Keratinocyte (primary cell): ENCODE measurements around the gene C16orf96. TPM values are rescaled to one million over a fixed set of nuclear protein-coding genes. Genes with fewer than 3 reads are reported as not detected.

Experiments used
- DNase-seq: peaks from one replicate; pipeline ENCODE4 v3.0.0-alpha.2; 2011; ENCODE audit warnings: low read depth, missing footprints, low spot score
- FAIRE-seq: peaks from 2 replicates; lab custom pipeline; 2011; peaks lifted over from hg19 to GRCh38; lab: Jason Lieb, UNC
- H2AFZ ChIP-seq: 2 replicates; pipeline ENCODE4 v1.6.0; 2012; ENCODE audit warnings: low read length, control low read depth, inconsistent platforms; ENCODE audit not compliant: control insufficient read depth
- H3K27ac ChIP-seq: 2 replicates; pipeline ENCODE4 v1.5.1; 2011; ENCODE audit warnings: low read length; ENCODE audit not compliant: control insufficient read depth, insufficient read depth
- H3K27me3 ChIP-seq: 3 replicates; pipeline ENCODE4 v1.6.0; 2011; ENCODE audit warnings: low read length; ENCODE audit not compliant: control insufficient read depth, insufficient read depth; ENCODE audit errors: extremely low read depth
- H3K36me3 ChIP-seq, 2 experiments: 2 replicates in 1 of 2; 3 replicates in 1 of 2; pipeline ENCODE4 v1.5.1; 2011; ENCODE audit warnings: low read length in 2 of 2, mild to moderate bottlenecking in 1 of 2; ENCODE audit not compliant: control insufficient read depth in 2 of 2, insufficient read depth in 2 of 2; ENCODE audit errors: extremely low read depth in 1 of 2
- H3K4me1 ChIP-seq: 3 replicates; pipeline ENCODE4 v1.5.1; 2011; ENCODE audit warnings: low read length; ENCODE audit not compliant: control insufficient read depth, insufficient read depth; ENCODE audit errors: extremely low read depth
- H3K4me2 ChIP-seq: 3 replicates; pipeline ENCODE4 v1.6.0; 2011; ENCODE audit warnings: low read depth, low read length; ENCODE audit not compliant: control insufficient read depth, insufficient read depth; ENCODE audit errors: extremely low read depth
- H3K4me3 ChIP-seq, 3 experiments: fragments of 200-600 bp in 1 of 3; sonication (generic) in 1 of 3; 2 replicates in 2 of 3; 3 replicates in 1 of 3; pipeline ENCODE4 v1.5.1; 2011 to 2016; ENCODE audit warnings: low read length in 3 of 3, mild to moderate bottlenecking in 3 of 3, control low read depth in 2 of 3, inconsistent platforms in 1 of 3, low read depth in 1 of 3, mixed read lengths in 1 of 3, mixed run types in 1 of 3, moderate library complexity in 1 of 3; ENCODE audit not compliant: control insufficient read depth in 2 of 3, insufficient read depth in 2 of 3; ENCODE audit errors: extremely low read depth in 1 of 3
- H3K79me2 ChIP-seq: 2 replicates; pipeline ENCODE4 v1.6.0; 2012; ENCODE audit warnings: low read length; ENCODE audit not compliant: control insufficient read depth, insufficient read depth
- H3K9ac ChIP-seq: 3 replicates; pipeline ENCODE4 v1.6.0; 2011; ENCODE audit warnings: low read length; ENCODE audit not compliant: control insufficient read depth, insufficient read depth; ENCODE audit errors: extremely low read depth
- H3K9me1 ChIP-seq: 3 replicates; pipeline ENCODE4 v1.6.0; 2011; ENCODE audit warnings: low read length; ENCODE audit not compliant: control insufficient read depth, insufficient read depth; ENCODE audit errors: extremely low read depth
- H3K9me3 ChIP-seq: 2 replicates; pipeline ENCODE4 v1.5.1; 2012; ENCODE audit warnings: low read depth, low read length; ENCODE audit not compliant: control insufficient read depth
- H4K20me1 ChIP-seq: 3 replicates; pipeline ENCODE4 v1.6.0; 2011; ENCODE audit warnings: low read length; ENCODE audit not compliant: control insufficient read depth, insufficient read depth; ENCODE audit errors: extremely low read depth
- EZH2 ChIP-seq: IDR thresholded peaks from one replicate; pipeline ENCODE4 v1.6.1; 2012; ENCODE audit warnings: inconsistent platforms, mild to moderate bottlenecking, low read length, moderate library complexity
- dilution Hi-C: fragments of 300-500 bp; cut with MboI; formaldehyde crosslinking; loops from one replicate; pipeline ENCODE4 v1.7.0; 2020; ENCODE audit warnings: low sequenced_read_pairs; ENCODE audit not compliant: extremely low pct_ligation_motif_present
- polyA plus RNA-seq, 5 experiments: library from polyadenylated mRNA; depleted of rRNA in 3 of 5; stranded (reverse) in 3 of 5; stranded (forward) in 1 of 5; unstranded in 1 of 5; fragments of >200 nt; gene quantifications; 1 replicate in 1 of 5; 2 replicates in 3 of 5; 3 replicates in 1 of 5; pipeline versions ENCODE4 v1.2.1 to v1.2.3, GENCODE V29; 2011 to 2012; ENCODE audit warnings: missing spikeins in 2 of 5, low read depth in 1 of 5, low replicate concordance in 1 of 5
- TF ChIP-seq, protein P1 (sequence below), 3 experiments: IDR thresholded peaks in 1 of 3; conservative IDR thresholded peaks in 1 of 3; optimal IDR thresholded peaks in 1 of 3; 2 replicates in 2 of 3; 3 replicates in 1 of 3; pipeline versions ENCODE3 to v1.5.1; 2011; ENCODE audit warnings: low read length in 3 of 3, mild to moderate bottlenecking in 3 of 3, moderate library complexity in 2 of 3, control low read depth in 1 of 3, inconsistent platforms in 1 of 3; ENCODE audit not compliant: insufficient read depth in 2 of 3; ENCODE audit errors: extremely low read depth in 1 of 3

C16orf96 gene
- polyA plus RNA-seq, 1 donor (not counting 4 experiments of a cell fraction or from before 2014, with no cell fraction given), result not detected

DNA sequence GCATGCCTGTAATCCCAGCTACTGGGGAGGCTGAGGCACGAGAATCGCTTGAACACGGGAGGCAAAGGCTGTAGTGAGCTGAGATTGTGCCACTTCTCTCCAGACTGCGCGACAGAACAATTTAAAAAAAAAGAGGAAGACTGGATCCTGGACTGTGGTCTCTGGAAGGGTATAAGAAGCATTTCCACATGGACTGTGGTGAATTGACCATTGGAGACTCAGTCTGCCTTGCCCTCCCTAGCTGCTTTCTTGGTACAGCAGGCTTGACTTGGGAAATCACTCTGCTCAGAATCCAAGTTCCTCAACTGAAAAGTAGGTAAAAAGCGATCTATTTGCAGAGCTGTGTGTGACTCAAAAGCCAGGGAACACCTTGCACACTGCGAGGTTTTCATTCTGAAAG is 67.5 kb downstream of the C16orf96 start:
- Histone ChIP-seq H3K4me3 (no peak overlapping the region), H3K9ac (no peak overlapping the region), H3K27ac (no peak overlapping the region), H3K4me2 (no peak overlapping the region), H3K4me1 (peaks cover 13% of the 10 kb centered on the region), H3K36me3 (peaks cover 0 to 2% of the 10 kb centered on the region in 2 experiments), H4K20me1 (no peaks in the 10 kb centered on the region), H2AFZ (no peak overlapping the region), H3K9me3 (no peaks in the 10 kb centered on the region), H3K79me2 (peaks cover 30% of the 10 kb centered on the region), H3K9me1 (no peaks in the 10 kb centered on the region), H3K27me3 (no peaks in the 10 kb centered on the region)
- DNase-seq (no peak), FAIRE-seq (no peak)
- dilution Hi-C loops, result no loop called here
- no peak for TF ChIP-seq EZH2
- TF ChIP-seq, protein P1, sequence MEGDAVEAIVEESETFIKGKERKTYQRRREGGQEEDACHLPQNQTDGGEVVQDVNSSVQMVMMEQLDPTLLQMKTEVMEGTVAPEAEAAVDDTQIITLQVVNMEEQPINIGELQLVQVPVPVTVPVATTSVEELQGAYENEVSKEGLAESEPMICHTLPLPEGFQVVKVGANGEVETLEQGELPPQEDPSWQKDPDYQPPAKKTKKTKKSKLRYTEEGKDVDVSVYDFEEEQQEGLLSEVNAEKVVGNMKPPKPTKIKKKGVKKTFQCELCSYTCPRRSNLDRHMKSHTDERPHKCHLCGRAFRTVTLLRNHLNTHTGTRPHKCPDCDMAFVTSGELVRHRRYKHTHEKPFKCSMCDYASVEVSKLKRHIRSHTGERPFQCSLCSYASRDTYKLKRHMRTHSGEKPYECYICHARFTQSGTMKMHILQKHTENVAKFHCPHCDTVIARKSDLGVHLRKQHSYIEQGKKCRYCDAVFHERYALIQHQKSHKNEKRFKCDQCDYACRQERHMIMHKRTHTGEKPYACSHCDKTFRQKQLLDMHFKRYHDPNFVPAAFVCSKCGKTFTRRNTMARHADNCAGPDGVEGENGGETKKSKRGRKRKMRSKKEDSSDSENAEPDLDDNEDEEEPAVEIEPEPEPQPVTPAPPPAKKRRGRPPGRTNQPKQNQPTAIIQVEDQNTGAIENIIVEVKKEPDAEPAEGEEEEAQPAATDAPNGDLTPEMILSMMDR (optimal IDR thresholded peaks at IDR 0.05 in 1 of 3, IDR thresholded peaks at IDR 0.05 in 1 of 3, conservative IDR thresholded peaks at IDR 0.05 in 1 of 3; ENCODE audit: extremely low read depth in 1 of 3, insufficient read depth in 2 of 3, low read length in 3 of 3), result no peak

DNA sequence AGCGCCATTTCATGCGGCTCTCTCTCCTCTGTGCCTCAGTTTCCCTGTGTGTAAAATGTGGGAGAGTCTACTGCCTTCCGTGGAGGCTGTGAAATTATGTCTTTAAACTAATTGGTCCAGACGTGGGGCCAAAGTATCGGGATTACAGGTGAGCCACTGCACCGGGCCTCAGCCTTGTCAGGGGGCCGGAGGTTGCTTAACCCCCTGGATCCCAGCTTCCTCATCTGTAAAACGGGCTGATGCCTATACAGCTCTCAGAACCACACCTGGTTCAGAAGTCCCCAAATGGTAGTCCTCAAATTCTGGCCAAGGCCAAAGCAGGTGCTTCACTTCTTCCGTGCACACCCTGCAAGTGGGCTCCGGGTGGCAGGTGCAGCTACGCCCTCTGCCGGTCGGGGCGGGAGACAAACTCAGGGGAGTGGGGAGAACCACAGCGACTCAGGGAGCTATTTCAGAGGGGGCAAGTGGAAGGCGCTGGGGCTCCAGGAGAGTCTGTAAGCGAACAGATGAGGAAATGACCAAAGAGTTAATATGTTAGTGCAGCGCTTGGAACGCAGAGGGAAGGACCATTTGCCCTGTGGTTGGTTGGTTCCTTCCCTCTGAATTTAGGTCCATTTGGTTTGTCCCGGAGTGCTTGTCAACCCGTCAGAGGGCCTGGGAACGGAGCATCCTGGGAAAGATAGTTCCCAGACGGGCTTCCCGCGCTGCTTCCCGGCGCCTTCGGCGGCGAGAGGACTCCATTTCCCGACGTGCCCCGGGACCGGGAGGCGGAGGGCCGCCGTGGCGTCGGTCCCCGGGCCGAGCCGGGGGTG is 68.1 kb downstream of the C16orf96 start, which contains the start of gene MGRN1:
Gene MGRN1, plus strand, starts transcription at position 812 of the 812 bp plus-strand sequence. CDS start 135 bp downstream, outside the sequence.
- Histone ChIP-seq H3K9ac (peak within 1 kb of the TSS; percentile 89), H4K20me1 (no peaks in the 10 kb centered on the region), H3K9me3 (no peaks in the 10 kb centered on the region), H3K27ac (peak within 1 kb of the TSS; percentile 97), H3K9me1 (no peaks in the 10 kb centered on the region), H3K4me1 (peaks cover 7% of the 10 kb centered on the region), H3K36me3 (peaks cover 0 to 2% of the 10 kb centered on the region in 2 experiments), H2AFZ (peak within 1 kb of the TSS; percentile 96), H3K4me2 (peak within 1 kb of the TSS; percentile 92), H3K4me3 (peak within 1 kb of the TSS; percentile 80 to 89 (median 82)), H3K27me3 (no peaks in the 10 kb centered on the region), H3K79me2 (peaks cover 37% of the 10 kb centered on the region)
- FAIRE-seq, result peak; percentile 84
- peak; percentile 38 for DNase-seq
- dilution Hi-C loops, result no loop called here
- TF ChIP-seq, protein P1 (optimal IDR thresholded peaks at IDR 0.05 in 1 of 3, IDR thresholded peaks at IDR 0.05 in 1 of 3, conservative IDR thresholded peaks at IDR 0.05 in 1 of 3; ENCODE audit: extremely low read depth in 1 of 3, insufficient read depth in 2 of 3, low read length in 3 of 3), result peak; percentile 95 to 98 (median 95)
- TF ChIP-seq EZH2, result no peak
